GM18505 (cell line): ENCODE data around the gene PIP5K1B.

Experiments
- ATAC-seq: cut with Tn5 transposase; IDR thresholded peaks from one replicate; pipeline ENCODE4 v1.9.1; 2021; ENCODE audit not compliant: unreplicated experiment
- POLR2A ChIP-seq: IDR thresholded peaks from 4 replicates; pipeline ENCODE4 v1.6.1; 2011; ENCODE audit warnings: borderline replicate concordance; ENCODE audit not compliant: insufficient read depth, insufficient read length; ENCODE audit errors: extremely low read depth

PIP5K1B gene

GRCh38 chr9:68755752-68756151 lies 50.7 kb downstream of the PIP5K1B start:
- TF ChIP-seq POLR2A: no peak
- ATAC-seq: no peak

GRCh38 chr9:68759981-68760673 lies 55.1 kb downstream of the PIP5K1B start:
- ATAC-seq: no peak

DNA sequence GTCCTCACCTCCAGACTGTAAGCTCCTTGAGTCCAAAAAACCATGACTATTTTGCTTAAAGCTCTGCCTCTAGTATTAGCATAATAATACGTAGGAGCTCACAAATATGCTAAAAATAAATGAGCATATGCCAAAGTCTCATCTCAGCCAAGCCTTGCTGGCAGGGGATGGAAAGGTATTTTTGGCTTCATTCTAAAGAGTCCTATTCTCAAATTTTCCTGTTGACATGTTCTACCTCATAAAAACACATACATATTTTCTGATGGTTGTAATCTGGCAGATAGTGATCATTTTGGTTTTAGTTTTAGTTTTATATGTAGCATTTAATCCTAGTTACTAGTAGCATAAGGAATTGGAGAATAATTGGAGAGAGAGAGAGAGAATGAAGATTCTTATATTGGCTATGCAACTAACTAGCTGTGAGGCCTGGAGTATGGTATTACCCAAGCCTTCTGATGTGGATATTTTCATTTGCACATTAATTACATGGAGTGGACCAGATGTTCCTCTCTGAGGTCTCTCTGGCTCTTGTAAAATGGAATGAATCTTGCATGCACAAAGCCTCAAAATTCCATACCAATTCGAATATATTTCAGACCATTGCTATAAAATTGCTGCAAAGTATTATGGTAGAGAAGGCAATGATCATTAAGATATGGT lies 55.8 kb downstream of the PIP5K1B start:
- no peak for TF ChIP-seq POLR2A
- no peak for ATAC-seq

More at GRCh38 chr9:68759981-68760673, 55.1 kb downstream of the PIP5K1B start:
- no peak for TF ChIP-seq POLR2A

- no peak for TF ChIP-seq POLR2A
- ATAC-seq: no peak
Measured at GRCh38 chr9:68762570-68762969, 57.5 kb downstream of the PIP5K1B start.

DNA sequence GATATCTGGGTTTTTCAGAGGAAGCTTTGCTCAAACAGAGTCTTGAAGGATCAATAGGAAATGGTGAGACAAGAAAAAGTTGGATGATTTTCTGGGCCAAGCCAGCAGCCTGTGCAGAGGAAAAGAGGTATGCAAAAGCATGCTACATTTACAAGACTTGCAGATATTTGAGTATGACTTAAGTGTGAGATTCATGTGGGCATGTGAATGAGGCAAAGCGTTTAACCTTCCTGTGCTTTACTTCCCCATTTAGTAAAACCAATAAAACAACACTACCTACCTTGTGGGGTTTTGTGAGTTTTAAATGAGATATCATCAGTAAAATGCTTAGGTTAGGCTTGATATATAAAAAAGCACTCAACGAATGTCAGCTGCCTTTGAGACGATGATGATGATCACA lies 58.1 kb downstream of the PIP5K1B start:
- no peak for TF ChIP-seq POLR2A

GRCh38 chr9:68768619-68769018 lies 63.6 kb downstream of the PIP5K1B start:
- no peak for TF ChIP-seq POLR2A
- ATAC-seq: no peak

More for the DNA sequence above, 58.1 kb downstream of the PIP5K1B start:
- no peak for ATAC-seq

DNA sequence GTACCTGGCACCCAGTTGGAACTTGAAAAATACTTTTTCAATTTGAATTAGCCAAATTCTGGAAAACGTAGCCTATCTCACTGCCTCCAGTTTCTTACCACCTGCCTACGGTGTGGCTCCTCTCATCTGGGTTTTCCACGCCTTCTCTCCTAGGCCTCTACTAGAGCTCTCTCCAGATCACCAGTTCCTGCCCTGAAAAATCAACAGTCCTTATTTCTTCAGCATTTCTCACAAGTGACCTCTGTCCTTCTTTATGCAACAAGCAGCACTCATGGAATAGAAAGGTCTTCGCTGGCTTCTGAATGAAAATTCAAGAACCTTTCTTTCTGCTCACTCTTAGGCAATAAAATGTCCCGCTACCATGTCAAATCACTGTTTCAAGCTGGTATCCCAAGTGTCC lies 64.8 kb downstream of the PIP5K1B start:
- ATAC-seq: no peak
- no peak for TF ChIP-seq POLR2A

DNA sequence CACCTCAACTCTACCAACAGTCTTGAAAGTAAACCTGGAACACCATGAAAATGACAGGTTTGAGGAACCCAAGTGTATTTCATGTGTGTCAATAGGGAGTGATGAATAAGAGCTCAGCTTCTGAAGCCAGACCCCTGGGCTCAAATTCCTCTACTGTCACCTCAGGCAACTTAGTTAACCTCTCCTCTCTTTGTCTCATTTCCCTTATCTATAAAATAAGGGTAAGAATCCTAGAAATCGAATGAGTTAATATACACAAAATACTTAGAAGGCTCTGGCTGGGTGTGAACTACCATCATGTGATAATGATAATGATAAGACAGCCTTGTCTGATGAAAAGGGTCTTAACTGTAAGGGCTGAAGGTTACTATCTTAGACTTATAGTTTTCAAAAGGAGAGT lies 66.3 kb downstream of the PIP5K1B start:
- TF ChIP-seq POLR2A: no peak
- ATAC-seq: no peak

- TF ChIP-seq POLR2A: no peak
- no peak for ATAC-seq
Measured at GRCh38 chr9:68775003-68775730, 70.1 kb downstream of the PIP5K1B start.

DNA sequence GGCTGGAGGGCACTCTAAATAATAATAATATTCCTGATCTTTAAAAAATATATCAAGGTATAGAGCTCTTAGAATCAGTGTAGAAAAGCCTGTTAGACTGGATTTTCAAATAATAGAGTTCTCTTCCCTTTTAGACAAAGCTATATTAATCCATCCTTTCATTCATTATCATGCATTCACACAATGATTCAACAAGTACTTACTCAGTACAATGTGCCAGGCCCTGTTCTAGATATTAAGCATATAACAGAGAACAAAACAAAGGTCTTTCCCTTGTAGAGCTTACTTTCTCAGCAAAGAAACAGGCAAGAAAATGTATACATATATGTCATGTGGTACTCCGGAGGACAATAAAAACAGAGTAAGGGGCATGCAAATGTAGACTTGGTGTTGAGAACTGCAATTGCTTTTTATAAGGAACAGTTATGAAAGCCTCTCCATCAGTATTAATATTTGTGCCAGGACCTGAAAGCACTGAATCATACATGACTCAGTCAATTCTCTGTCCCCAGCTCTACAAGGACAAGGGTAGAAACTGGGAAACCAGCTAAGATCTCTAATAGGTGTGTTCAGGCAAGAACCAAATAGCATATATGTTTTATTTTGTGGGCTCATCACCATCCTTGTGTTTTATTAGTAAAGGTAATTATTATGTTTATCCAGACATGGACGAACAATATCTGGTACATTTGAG lies 72.2 kb downstream of the PIP5K1B start:
- TF ChIP-seq POLR2A: no peak
- ATAC-seq: no peak

GRCh38 chr9:68778635-68779034 lies 73.6 kb downstream of the PIP5K1B start:
- TF ChIP-seq POLR2A: no peak
- no peak for ATAC-seq

- ATAC-seq: peak; percentile 85
- peak; percentile 73 for TF ChIP-seq POLR2A
Measured at GRCh38 chr9:68779558-68780379, 74.7 kb downstream of the PIP5K1B start.
